DMS79 treated with DMSO at 0.1 percent for 48 hours (cell line): Measurements from ENCODE around the gene COPS6.
"Not testable (repeated sequence)": the region's sequence is repeated elsewhere in the genome, so short reads cannot be mapped to it uniquely, and the experiment has no call there.

ENCODE experiments used
- DNase-seq: peaks from one replicate; lab custom pipeline; 2025; lab: John Stamatoyannopoulos, UW

The COPS6 gene

DNA sequence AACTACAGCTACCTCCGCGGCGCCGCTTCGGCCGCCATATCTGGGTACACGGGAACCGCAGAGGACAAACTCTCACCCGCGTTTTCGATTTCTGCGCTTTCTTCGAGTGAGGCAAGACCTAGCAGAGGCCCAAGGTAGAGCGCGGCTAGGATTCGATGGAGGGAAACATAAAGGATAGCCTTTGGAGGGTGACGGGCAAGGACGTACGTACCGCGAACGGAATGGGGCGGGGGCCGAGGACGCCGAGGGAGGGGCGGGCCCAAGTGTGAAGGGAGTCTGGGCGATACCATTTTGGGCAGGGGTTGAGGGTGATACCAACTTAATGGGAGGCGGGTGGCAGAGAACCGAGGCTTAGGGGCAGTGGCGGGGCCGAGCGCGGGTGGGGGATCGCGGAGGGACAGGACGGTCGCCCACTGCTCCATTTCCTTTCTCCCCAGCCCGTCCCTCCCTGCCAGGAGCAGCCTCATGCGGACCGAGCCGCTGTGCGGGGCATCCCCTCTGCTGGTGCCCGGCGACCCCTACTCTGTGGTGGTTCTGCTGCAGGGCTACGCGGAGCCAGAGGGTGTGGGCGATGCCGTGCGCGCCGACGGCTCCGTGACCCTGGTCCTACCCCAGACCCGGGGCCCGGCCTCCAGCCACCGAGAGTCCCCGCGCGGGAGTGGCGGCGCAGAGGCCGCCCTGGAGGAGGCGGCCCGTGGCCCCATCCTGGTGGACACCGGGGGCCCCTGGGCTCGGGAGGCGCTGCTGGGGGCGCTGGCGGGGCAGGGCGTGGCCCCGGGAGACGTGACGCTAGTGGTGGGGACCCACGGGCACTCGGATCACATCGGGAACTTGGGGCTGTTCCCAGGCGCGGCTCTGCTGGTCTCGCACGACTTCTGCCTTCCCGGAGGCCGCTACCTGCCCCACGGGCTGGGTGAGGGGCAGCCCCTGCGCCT lies 38.4 kb downstream of the COPS6 start, which contains the start of gene MBLAC1:
Gene MBLAC1, plus strand, starts transcription at position 37 of the 935 bp plus-strand sequence. Its CDS starts 429 bp downstream, at position 466.
- DNase-seq = peak; percentile 93

DNA sequence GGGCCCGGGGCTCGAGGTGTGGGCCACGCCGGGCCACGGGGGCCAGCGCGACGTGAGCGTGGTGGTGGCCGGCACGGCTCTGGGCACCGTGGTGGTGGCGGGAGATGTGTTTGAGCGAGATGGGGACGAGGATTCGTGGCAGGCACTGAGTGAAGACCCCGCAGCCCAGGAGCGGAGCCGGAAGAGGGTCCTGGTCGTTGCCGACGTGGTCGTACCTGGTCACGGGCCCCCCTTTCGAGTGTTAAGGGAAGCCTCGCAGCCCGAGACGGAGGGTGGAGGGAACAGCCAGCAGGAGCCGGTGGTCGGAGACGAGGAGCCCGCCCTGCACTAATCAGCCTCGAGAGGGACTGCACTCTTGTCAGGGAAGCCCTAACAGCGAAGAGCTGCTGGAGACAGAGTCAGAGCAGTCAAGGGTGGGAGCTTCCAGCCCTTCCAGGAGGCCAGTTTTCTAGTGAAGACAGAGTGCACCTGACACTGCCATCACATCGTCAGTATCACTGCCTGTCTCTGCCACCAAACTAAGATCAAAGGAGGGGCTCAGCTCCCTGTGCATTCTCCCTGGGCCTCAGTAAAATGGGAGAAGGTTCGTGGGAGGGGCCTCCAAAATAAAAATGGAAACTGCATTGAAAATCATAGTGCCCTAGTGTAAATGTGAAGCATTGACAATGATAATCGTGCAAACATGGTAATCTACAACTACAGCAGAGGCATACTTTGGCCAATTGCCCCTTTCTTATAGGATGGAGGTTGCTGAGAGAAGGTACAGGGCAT lies 39.3 kb downstream of the COPS6 start:
- DNase-seq = peak; percentile 62

DNA sequence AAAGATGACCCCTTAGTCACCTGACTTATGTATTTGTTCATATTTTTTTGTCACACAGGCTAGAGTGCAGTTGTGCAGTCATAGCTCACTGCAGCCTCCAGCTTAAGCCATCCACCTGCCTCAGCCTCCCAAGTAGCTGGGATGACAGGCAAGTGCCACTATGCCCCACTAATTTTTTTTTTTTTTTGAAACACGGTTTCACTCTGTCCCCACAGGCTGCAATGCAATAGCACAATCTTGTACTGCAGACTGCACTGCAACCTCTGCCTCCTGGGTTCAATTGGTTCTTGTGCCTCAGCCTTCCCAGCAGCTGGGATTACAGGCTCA lies 39.8 kb downstream of the COPS6 start:
- DNase-seq = no peak

DNA sequence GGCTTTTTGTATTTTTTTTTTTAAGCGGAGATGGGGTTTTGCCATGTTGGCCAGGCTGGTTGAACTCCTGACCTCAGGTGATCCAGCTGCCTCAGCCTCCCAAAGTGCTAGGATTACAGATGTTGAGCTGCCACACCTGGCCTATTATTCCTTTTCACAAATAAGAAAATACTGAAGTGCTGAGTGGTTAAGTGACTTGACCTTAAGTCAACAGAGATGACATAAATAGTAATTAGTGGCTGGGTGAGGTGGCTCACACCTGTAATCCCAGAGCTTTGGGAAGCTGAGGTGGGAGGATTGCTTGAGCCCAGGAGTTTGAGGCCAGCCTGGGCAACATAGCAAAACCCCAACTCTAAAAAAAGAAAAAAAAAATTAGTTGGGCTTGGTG lies 41.4 kb downstream of the COPS6 start:
- not testable (repeated sequence) for DNase-seq

DNA sequence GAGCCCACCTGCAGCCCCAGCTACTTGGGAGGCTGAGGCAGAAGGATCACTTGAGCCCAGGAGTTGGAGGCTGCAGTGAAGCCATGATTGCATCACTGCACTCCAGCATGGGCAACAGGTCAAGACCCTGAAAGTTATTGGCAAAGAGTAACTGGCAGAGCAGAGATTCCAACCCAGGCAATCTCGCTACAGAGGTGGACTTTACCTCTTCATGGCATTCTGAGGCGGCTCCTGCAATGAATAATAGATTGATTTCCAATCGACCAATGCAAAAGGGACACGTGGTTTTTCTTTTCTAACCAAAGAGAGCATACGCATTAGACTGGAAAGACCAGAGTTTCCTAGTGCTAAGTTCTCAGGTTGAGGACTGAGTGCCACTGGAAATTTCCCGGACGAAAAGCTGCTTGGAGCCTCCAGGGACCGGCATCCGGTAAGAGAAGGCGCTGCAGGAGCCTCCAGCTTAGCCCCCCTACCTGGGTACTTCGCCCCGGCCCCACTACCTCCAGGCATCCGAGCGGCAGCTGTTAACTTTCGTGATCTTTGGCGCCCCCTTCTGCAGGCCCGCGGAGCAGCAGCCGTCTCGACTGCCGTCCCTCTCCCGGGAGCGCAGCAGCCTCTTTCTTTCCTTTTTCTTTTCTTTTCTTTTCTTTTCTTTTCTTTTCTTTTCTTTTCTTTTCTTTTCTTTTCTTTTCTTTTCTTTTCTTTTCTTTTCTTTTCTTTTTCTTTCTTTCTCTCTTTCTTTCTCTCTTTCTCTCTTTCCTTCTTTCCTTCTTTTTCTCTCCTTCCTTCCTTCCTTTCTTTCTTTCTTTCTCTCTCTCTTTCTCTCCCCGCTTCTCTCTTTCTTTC lies 42.1 kb downstream of the COPS6 start:
- DNase-seq = peak; percentile 60

DNA sequence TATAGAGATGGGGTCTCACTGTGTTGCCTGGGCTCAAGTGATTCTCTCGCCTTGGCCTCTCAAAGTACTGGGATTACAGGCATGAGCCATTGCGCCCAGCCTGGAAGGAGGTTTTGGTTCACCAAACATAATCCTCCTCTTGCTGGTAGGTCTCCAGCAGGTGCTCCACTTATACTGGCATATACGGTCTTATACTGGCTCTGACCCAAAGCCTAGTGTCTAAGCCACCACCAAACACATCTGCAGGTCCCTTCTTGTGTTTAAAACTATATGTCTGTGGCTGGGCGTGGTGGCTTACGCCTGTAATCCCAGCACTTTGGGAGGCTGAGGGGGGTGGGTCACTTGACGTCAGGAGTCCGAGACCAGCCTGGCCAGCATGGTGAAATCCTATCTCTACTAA lies 43.4 kb downstream of the COPS6 start:
- DNase-seq = no peak

DNA sequence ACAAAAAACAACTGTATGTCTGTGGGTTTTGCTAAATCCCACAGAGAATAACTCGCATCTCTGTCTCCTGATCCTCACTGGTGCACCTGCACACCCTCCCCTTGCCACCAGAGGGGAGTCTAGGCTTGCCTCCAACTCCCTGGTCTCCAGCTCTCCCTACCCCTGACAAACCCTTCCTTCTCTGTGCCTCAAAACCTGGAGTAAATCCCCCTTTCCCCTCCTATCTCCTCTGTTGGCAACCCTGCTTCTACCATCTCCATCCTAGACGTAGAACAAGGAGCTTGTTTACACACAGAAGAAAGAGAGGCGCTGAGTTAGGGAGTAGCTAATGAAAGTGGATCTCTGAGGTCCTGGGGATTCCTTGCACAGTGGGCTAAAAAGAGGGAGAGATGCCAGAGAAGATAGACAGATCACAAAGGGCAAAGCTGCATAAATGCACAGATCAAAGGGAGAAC lies 44.0 kb downstream of the COPS6 start:
- peak; percentile 11 for DNase-seq

DNA sequence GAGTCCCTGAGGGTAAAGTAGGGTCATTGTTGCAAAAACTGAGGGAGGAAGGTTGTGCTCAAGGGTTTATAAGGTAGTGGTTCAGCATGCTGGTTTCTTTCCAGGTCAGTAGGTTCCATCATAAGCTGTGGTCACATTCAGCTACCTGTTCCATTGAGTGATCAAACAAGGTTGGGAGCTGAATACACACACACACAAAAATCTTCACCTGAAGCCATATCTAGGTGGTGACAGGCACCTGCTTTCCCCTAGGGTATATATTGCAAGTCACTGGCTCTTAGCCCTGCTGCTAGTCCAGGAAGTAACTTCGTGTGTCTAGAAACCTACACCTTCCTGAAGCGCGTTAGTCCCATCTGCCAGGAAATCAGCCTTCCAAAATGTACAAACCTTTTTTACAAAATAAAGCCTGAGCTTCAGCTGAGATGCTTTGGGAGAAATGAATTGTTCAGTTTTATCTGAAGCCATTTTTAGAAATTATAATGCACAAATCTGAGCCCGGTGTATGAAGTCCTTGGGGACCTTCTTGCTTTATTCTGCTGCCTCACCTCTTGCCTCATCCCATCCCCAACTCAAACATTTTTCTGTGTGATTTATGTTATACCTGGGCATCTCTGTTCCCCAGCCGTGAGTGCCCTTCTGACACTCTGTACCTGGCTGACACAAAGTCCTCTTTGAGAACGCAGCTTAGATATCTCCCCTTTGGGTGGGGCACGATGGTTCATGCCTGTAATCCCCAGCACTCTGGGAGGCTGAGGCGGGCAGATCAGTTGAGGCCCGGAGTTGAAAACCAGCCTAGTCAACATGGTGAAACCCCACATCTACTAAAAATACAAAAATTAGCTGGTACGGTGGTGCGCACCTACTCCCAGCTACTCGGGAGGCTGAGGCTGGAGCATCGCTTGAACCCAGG lies 49.3 kb downstream of the COPS6 start:
- DNase-seq = no peak

DNA sequence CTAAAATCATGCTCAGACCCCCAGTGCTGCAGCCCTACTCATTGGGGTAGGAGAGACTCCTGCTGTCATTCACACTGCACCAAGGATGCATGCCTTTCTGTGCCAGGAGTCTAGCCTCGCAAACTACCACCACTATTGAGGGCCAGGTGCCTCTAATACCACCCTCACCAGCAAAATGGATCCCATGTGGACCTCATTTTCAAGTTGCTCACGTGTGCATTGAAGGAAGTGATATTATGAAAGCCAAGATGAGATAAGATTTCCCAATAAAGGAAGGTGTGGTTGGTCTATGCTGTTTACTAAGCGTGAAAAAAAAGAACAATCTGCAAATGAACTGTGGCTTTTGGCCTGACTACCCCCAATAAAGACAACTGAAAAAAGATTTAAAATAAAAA lies 52.8 kb downstream of the COPS6 start:
- DNase-seq = no peak
